Trophoblast cell (in vitro differentiated cells and primary cell): ENCODE data around the gene OR8D4.

ENCODE experiments used
- DNase-seq, 2 donors: peaks; one replicate each; pipeline ENCODE4 v3.0.0-alpha.2; 2016
- H2AFZ ChIP-seq: 2 replicates; pipeline ENCODE4 v1.6.1; 2013; ENCODE audit warnings: low read length, moderate library complexity, mild to moderate bottlenecking; ENCODE audit not compliant: insufficient read depth, poor library complexity
- H2AK5ac ChIP-seq: 2 replicates; pipeline ENCODE4 v1.6.1; 2013; ENCODE audit warnings: mild to moderate bottlenecking, low read length
- H2BK120ac ChIP-seq: 2 replicates; pipeline ENCODE4 v1.6.1; 2013; ENCODE audit warnings: low read length, mild to moderate bottlenecking, moderate library complexity; ENCODE audit not compliant: insufficient read depth, poor library complexity
- H2BK12ac ChIP-seq: 2 replicates; pipeline ENCODE4 v1.6.1; 2013; ENCODE audit warnings: mild to moderate bottlenecking, low read length, moderate library complexity
- H2BK5ac ChIP-seq: 2 replicates; pipeline ENCODE4 v1.6.1; 2013; ENCODE audit warnings: low read length, low read depth, moderate library complexity, mild to moderate bottlenecking; ENCODE audit not compliant: poor library complexity
- H3K14ac ChIP-seq: 2 replicates; pipeline ENCODE4 v1.6.1; 2013; ENCODE audit warnings: mild to moderate bottlenecking, low read length
- H3K18ac ChIP-seq: 2 replicates; pipeline ENCODE4 v1.6.1; 2013; ENCODE audit warnings: mild to moderate bottlenecking, low read length
- H3K23ac ChIP-seq: 2 replicates; pipeline ENCODE4 v1.6.1; 2013; ENCODE audit warnings: low read length
- H3K27ac ChIP-seq: 2 replicates; pipeline ENCODE4 v1.5.1; 2013; ENCODE audit warnings: low read depth, mild to moderate bottlenecking, inconsistent platforms, low read length, moderate library complexity
- H3K27me3 ChIP-seq: 2 replicates; pipeline ENCODE4 v1.6.1; 2013; ENCODE audit warnings: inconsistent platforms, mild to moderate bottlenecking, low read length, moderate library complexity; ENCODE audit not compliant: insufficient read depth
- H3K36me3 ChIP-seq, 2 experiments: 1 replicate in 1 of 2; 2 replicates in 1 of 2; pipeline ENCODE4 v1.6.1; 2013; ENCODE audit warnings: low read length in 2 of 2, mild to moderate bottlenecking in 2 of 2, moderate library complexity in 1 of 2; ENCODE audit not compliant: insufficient read depth in 2 of 2, control insufficient read depth in 1 of 2
- H3K4ac ChIP-seq: 2 replicates; pipeline ENCODE4 v1.6.1; 2013; ENCODE audit warnings: low read depth, mild to moderate bottlenecking, low read length, moderate library complexity
- H3K4me1 ChIP-seq, 2 experiments: 1 replicate in 1 of 2; 2 replicates in 1 of 2; pipeline ENCODE4 v1.6.1; 2013; ENCODE audit warnings: low read length in 2 of 2, mild to moderate bottlenecking in 2 of 2, moderate library complexity in 1 of 2; ENCODE audit not compliant: insufficient read depth in 2 of 2, control insufficient read depth in 1 of 2
- H3K4me2 ChIP-seq: 2 replicates; pipeline ENCODE4 v1.6.1; 2013; ENCODE audit warnings: inconsistent platforms, mild to moderate bottlenecking, low read length, moderate library complexity
- H3K4me3 ChIP-seq: 2 replicates; pipeline ENCODE4 v1.5.1; 2013; ENCODE audit warnings: mild to moderate bottlenecking, low read depth, low read length, inconsistent platforms
- H3K79me1 ChIP-seq: one replicate; pipeline ENCODE4 v1.6.1; 2013; ENCODE audit warnings: low read length
- H3K79me2 ChIP-seq: 2 replicates; pipeline ENCODE4 v1.6.1; 2013; ENCODE audit warnings: low read length, mild to moderate bottlenecking; ENCODE audit not compliant: control insufficient read depth, insufficient read depth, poor library complexity
- H3K9ac ChIP-seq: 2 replicates; pipeline ENCODE4 v1.6.1; 2013; ENCODE audit warnings: mild to moderate bottlenecking, low read length
- H3K9me3 ChIP-seq: 2 replicates; pipeline ENCODE4 v1.6.1; 2013; ENCODE audit warnings: low read depth, mild to moderate bottlenecking, control low read depth, inconsistent platforms, low read length; ENCODE audit not compliant: insufficient read depth
- H4K12ac ChIP-seq: 2 replicates; pipeline ENCODE4 v1.6.1; 2013; ENCODE audit warnings: low read depth, mild to moderate bottlenecking, low read length, moderate library complexity
- H4K8ac ChIP-seq: 2 replicates; pipeline ENCODE4 v1.6.1; 2013; ENCODE audit warnings: low read depth, mild to moderate bottlenecking, low read length, moderate library complexity
- H4K91ac ChIP-seq: one replicate; pipeline ENCODE4 v1.6.1; 2013; ENCODE audit warnings: low read depth, mild to moderate bottlenecking, low read length, moderate library complexity

Gene OR8D4

GRCh38 chr11:123956752-123957151 is 54.8 kb downstream of the OR8D4 start:
- H2AK5ac ChIP-seq: no peak overlapping the region
- no peak overlapping the region for H2AFZ ChIP-seq
- no peak overlapping the region for H3K4me3 ChIP-seq
- H2BK120ac ChIP-seq: no peak overlapping the region
- H3K27me3 ChIP-seq: no peaks in the 10 kb centered on the region
- H3K79me2 ChIP-seq: no peaks in the 10 kb centered on the region
- no peak overlapping the region for H3K4me2 ChIP-seq
- no peaks in the 10 kb centered on the region for H3K9me3 ChIP-seq
- H2BK5ac ChIP-seq: no peak overlapping the region
- H3K79me1 ChIP-seq: no peaks in the 10 kb centered on the region
- no peak overlapping the region for H4K91ac ChIP-seq
- H3K14ac ChIP-seq: no peak overlapping the region
- H3K27ac ChIP-seq: no peak overlapping the region
- H3K4ac ChIP-seq: no peak overlapping the region
- no peak overlapping the region for H3K18ac ChIP-seq
- no peak overlapping the region for H3K23ac ChIP-seq
- H3K36me3 ChIP-seq: no peaks in the 10 kb centered on the region
- no peak for DNase-seq
- H4K8ac ChIP-seq: no peak overlapping the region
- H2BK12ac ChIP-seq: no peak overlapping the region
- no peak overlapping the region for H4K12ac ChIP-seq
- no peak overlapping the region for H3K9ac ChIP-seq
- H3K4me1 ChIP-seq: no peaks in the 10 kb centered on the region
